Erythroblast (primary cell): ENCODE measurements around the gene CACNA1B.

ENCODE experiments used
- GATA1 ChIP-seq: IDR thresholded peaks from 2 replicates; pipeline ENCODE4 v1.6.1; 2011; ENCODE audit warnings: low read depth, mild to moderate bottlenecking, control low read depth, low read length, moderate library complexity
- POLR2A ChIP-seq: IDR thresholded peaks from 2 replicates; pipeline ENCODE4 v1.6.1; 2011; ENCODE audit warnings: mild to moderate bottlenecking, low read length

DNA sequence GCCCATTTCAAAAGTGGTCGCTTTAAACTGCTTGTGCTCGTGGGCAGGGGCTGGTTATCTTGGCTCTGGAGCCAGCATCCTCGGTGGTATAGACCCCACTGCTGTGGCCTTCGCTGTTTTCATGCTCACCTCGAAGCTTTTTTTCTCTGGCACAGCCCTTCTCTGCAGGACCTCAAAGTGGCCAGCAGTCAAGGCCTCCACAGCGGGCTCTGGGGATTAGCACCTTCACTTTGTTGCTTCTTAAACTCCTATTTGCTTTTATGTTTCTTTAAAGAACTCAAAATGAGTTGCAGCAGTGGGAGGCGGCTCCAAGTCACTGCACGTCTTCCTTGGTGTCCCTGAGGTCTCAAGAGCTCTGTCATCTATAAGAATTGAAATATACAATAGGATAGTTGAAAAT lies 165.1 kb downstream of the CACNA1B start:
- no peak for TF ChIP-seq POLR2A
- no peak for TF ChIP-seq GATA1
